GM12878 (cell line): ENCODE results near the gene EEPD1. TPM values are rescaled to one million over a fixed set of nuclear protein-coding genes. Genes with fewer than 3 reads are reported as not detected.

Source experiments
- ATAC-seq: fragments of 200-7000 bp; cut with Tn5 transposase; 3 replicates; pipeline ENCODE4 v1.9.1; 2020; ENCODE audit warnings: mild to moderate bottlenecking, moderate library complexity
- BruUV-seq: library from RNA; stranded (reverse); fragments of 400-500 nt; replicated peaks from 2 replicates; lab custom pipeline; 2021; lab: Mats Ljungman, UMichigan
- CTCF ChIA-PET: fragments of 300-600 bp; sonication (Branson Sonifier 250); formaldehyde crosslinking; extraction: SDS; loops from one replicate; lab custom pipeline; 2021; ENCODE audit warnings: inconsistent platforms; lab: Yijun Ruan, JAX
- POLR2A ChIA-PET: fragments of 350-600 bp; formaldehyde crosslinking; extraction: SDS; loops from one replicate; lab custom pipeline; 2021; ENCODE audit warnings: inconsistent platforms; lab: Charles Lee
- RAD21 ChIA-PET: fragments of 300-600 bp; sonication (Branson Sonifier 250); formaldehyde crosslinking; loops from one replicate; lab custom pipeline; 2023; ENCODE audit warnings: antibody characterized with exemption; ENCODE audit not compliant: unreplicated experiment; lab: Charles Lee
- SMC1A ChIA-PET: fragments of 300-600 bp; sonication (Branson Sonifier 250); formaldehyde crosslinking; loops from one replicate; lab custom pipeline; 2023; ENCODE audit not compliant: unreplicated experiment, uncharacterized antibody; lab: Charles Lee
- DNase-seq: peaks from one replicate; pipeline ENCODE4 v3.0.0-alpha.2; 2011; ENCODE audit warnings: low read depth, low spot score
- FAIRE-seq: peaks from 3 replicates; lab custom pipeline; 2011; peaks lifted over from hg19 to GRCh38; lab: Jason Lieb, UNC
- H2AFZ ChIP-seq: 2 replicates; pipeline ENCODE4 v1.6.0; 2011; ENCODE audit warnings: low read depth, low read length, control low read depth; ENCODE audit not compliant: control insufficient read depth
- H3K27ac ChIP-seq: 2 replicates; pipeline ENCODE4 v1.5.1; 2011; ENCODE audit warnings: control low read depth; ENCODE audit not compliant: control insufficient read depth, insufficient read depth
- H3K27me3 ChIP-seq, 2 experiments: replicated peaks in 1 of 2; 2 replicates each; pipeline versions ENCODE4 v1.6.0 to v1.6.1; 2011; ENCODE audit warnings: low read length in 1 of 2; ENCODE audit not compliant: control insufficient read depth in 2 of 2, insufficient read depth in 2 of 2
- H3K36me3 ChIP-seq, 2 experiments: 2 replicates each; pipeline ENCODE4 v1.5.1; 2011; ENCODE audit warnings: low read length in 1 of 2; ENCODE audit not compliant: control insufficient read depth in 2 of 2, insufficient read depth in 2 of 2
- H3K4me1 ChIP-seq: 2 replicates; pipeline ENCODE4 v1.6.1; 2011; ENCODE audit warnings: mild to moderate bottlenecking, low read length, moderate library complexity, mixed read lengths; ENCODE audit not compliant: control insufficient read depth, insufficient read depth
- H3K4me2 ChIP-seq: 2 replicates; pipeline ENCODE4 v1.6.0; 2011; ENCODE audit warnings: control low read depth; ENCODE audit not compliant: control insufficient read depth, insufficient read depth
- H3K4me3 ChIP-seq: fragments of 200-600 bp; sonication (generic); 2 replicates; pipeline ENCODE4 v1.5.1; 2016
- H3K79me2 ChIP-seq: 2 replicates; pipeline ENCODE4 v1.6.0; 2011; ENCODE audit warnings: low read length; ENCODE audit not compliant: control insufficient read depth, insufficient read depth
- H3K9ac ChIP-seq: 2 replicates; pipeline ENCODE4 v1.8.0; 2011; ENCODE audit warnings: low read length, control low read depth, mixed read lengths; ENCODE audit not compliant: control insufficient read depth, insufficient read depth
- H3K9me3 ChIP-seq: replicated peaks from 3 replicates; pipeline ENCODE4 v1.5.1; 2011; ENCODE audit warnings: mild to moderate bottlenecking, low read length; ENCODE audit not compliant: control insufficient read depth, insufficient read depth
- H4K20me1 ChIP-seq: 2 replicates; pipeline ENCODE4 v1.6.0; 2011; ENCODE audit not compliant: control insufficient read depth, insufficient read depth
- CEBPB ChIP-seq, 2 experiments: fragments of 150-350 bp in 1 of 2; IDR thresholded peaks; 2 replicates each; pipeline ENCODE4 v1.6.1; 2012 to 2014; ENCODE audit warnings: low read depth in 2 of 2, low read length in 2 of 2, borderline replicate concordance in 1 of 2, inconsistent platforms in 1 of 2
- E2F8 ChIP-seq: fragments of 450-650 bp; IDR thresholded peaks from 2 replicates; pipeline ENCODE4 v1.6.1; 2018; ENCODE audit warnings: mild to moderate bottlenecking, low read depth, moderate library complexity; ENCODE audit not compliant: partially characterized antibody
- HDGF ChIP-seq: fragments of 450-650 bp; IDR thresholded peaks from 2 replicates; pipeline ENCODE4 v1.6.1; 2016; ENCODE audit warnings: antibody characterized with exemption
- IRF4 ChIP-seq: IDR thresholded peaks from 2 replicates; pipeline ENCODE4 v1.6.1; 2011; ENCODE audit warnings: low read depth, low read length
- TCF7 ChIP-seq: IDR thresholded peaks from 2 replicates; pipeline ENCODE4 v1.6.1; 2014; ENCODE audit warnings: antibody characterized with exemption, borderline replicate concordance
- ZNF274 ChIP-seq: IDR thresholded peaks from one replicate; pipeline ENCODE4 v1.8.0; 2011; ENCODE audit not compliant: insufficient read length, insufficient read depth
- WGBS: methylation state at CpG from one replicate; pipeline ENCODE4 v1.1.6; 2016; ENCODE audit warnings: low lambda C conversion rate; ENCODE audit not compliant: insufficient replicate concordance, insufficient coverage; ENCODE audit errors: missing lambda C conversion rate; 5-methylcytosine and 5-hydroxymethylcytosine counted together
- in situ Hi-C: fragments of 300-500 bp; cut with MboI; formaldehyde crosslinking; loops from 9 replicates; pipeline ENCODE4 v1.14.3; 2018; ENCODE audit warnings: mixed read lengths
- intact Hi-C: fragments of 100-400 bp; cut with micrococcal nuclease; formaldehyde crosslinking; loops from one replicate; pipeline ENCODE4 v1.14.2; 2022; ENCODE audit not compliant: unreplicated experiment
- polyA plus RNA-seq, 11 experiments: library from polyadenylated mRNA; depleted of rRNA in 4 of 11; unstranded in 6 of 11; stranded (reverse) in 5 of 11; fragments of >200 nt; fragmentation: Nextera tagmentation in 4 of 11; fragmentation: Illumina TruSeq in 1 of 11; extraction: Ambion mirVana in 4 of 11; extraction: Trizol in 1 of 11; gene quantifications; 1 replicate in 1 of 11; 2 replicates in 10 of 11; pipeline versions ENCODE4 v1.2.1 to v1.2.3, GENCODE V29; 2011 to 2016; ENCODE audit warnings: inconsistent platforms in 2 of 11, missing spikeins in 2 of 11, low read depth in 1 of 11
- total RNA-seq, 4 experiments: library from RNA; depleted of rRNA in 3 of 4; stranded (reverse); fragments of >200 nt in 3 of 4; fragmentation: Illumina TruSeq in 1 of 4; extraction: Trizol in 1 of 4; gene quantifications; 2 replicates each; pipeline versions ENCODE4 v1.2.1 to v1.2.3, GENCODE V29; 2013 to 2021

The EEPD1 gene
- total and polyA plus RNA-seq, 10 of the 15 experiments (the other 5 are each of a cell fraction or from before 2014, with no cell fraction given) = 0.24 to 2.8 (median 0.86) TPM; not detected in 1

- TF ChIP-seq E2F8 (no peak), TCF7 (no peak), ZNF274 (no peak)
Measured at GRCh38 chr7:36160313-36160712, 7.3 kb downstream of the EEPD1 start (continued).

- Histone ChIP-seq H3K9ac (no peak overlapping the region), H3K27me3 (no peaks in the 10 kb centered on the region), H3K79me2 (no peaks in the 10 kb centered on the region), H4K20me1 (no peaks in the 10 kb centered on the region), H3K4me1 (no peaks in the 10 kb centered on the region), H3K27ac (no peak overlapping the region), H3K9me3 (no peaks in the 10 kb centered on the region), H3K4me2 (no peak overlapping the region), H2AFZ (no peak overlapping the region), H3K4me3 (no peak overlapping the region), H3K36me3 (no peaks in the 10 kb centered on the region)
- 53% methylated on average over 1 of the region's 1 CpG for WGBS
- ChIA-PET POLR2A (interaction anchor here (1.0 to 1.3 kb wide), 2 partner anchors 10 to 24 kb away, joined by 3 read pairs; no protein-coding TSS in a partner anchor), SMC1A (interaction anchor here (3.1 kb wide), 1 partner anchor 124 kb away, joined by 15 read pairs; no protein-coding TSS in a partner anchor), CTCF (interaction anchor here (0.9 kb wide), 1 partner anchor 131 kb away, joined by 3 read pairs; no protein-coding TSS in a partner anchor), RAD21 (interaction anchor here (0.8 to 1.4 kb wide), 2 partner anchors 102 to 120 kb away, joined by 3 read pairs; no protein-coding TSS in a partner anchor)
- BruUV-seq = no TSS peak
- FAIRE-seq (no peak), ATAC-seq (no peak)
- intact Hi-C loops = no loop called here
- in situ Hi-C loops = no loop called here
- no peak for TF ChIP-seq IRF4
- TF ChIP-seq HDGF = no peak
- TF ChIP-seq CEBPB (IDR thresholded peaks at IDR 0.05; ENCODE audit: borderline replicate concordance in 1 of 2, low read depth in 2 of 2, low read length in 2 of 2) = no peak
- TF ChIP-seq, all 136 proteins: peak for 0
- DNase-seq = no peak
Measured at GRCh38 chr7:36161996-36162395, 8.9 kb downstream of the EEPD1 start.
